Adrenal gland (tissue), 5 donors: ENCODE results near the gene THSD7A.

Experiments
- CTCF ChIP-seq, 6 experiments: fragments of 450-650 bp in 4 of 6; fragments of 200-600 bp in 2 of 6; sonication (generic) in 1 of 6; IDR thresholded peaks; 1 replicate in 5 of 6; 2 replicates in 1 of 6; pipeline versions ENCODE4 v1.5.1 to v1.8.0; 2016 to 2021; ENCODE audit warnings: antibody characterized with exemption in 6 of 6, mild to moderate bottlenecking in 2 of 6, moderate library complexity in 1 of 6
- POLR2A ChIP-seq, 2 donors: fragments of 450-650 bp; IDR thresholded peaks; one replicate each; pipeline ENCODE4 v1.6.1; 2017; ENCODE audit warnings: antibody characterized with exemption in 2 of 2, mild to moderate bottlenecking in 2 of 2, moderate library complexity in 1 of 2
- donor health status: DM: no; HTN: no; CAD: no.

- TF ChIP-seq CTCF (IDR thresholded peaks at IDR 0.05) (no peak), POLR2A (IDR thresholded peaks at IDR 0.05) (no peak)
Measured at GRCh38 chr7:11710377-11710776, 121.6 kb downstream of the THSD7A start.
